ENCODE results near the gene ITGB3.
A peak's percentile ranks its signal among the peaks of the same experiment; 100 is the strongest.

ITGB3 gene

DNA sequence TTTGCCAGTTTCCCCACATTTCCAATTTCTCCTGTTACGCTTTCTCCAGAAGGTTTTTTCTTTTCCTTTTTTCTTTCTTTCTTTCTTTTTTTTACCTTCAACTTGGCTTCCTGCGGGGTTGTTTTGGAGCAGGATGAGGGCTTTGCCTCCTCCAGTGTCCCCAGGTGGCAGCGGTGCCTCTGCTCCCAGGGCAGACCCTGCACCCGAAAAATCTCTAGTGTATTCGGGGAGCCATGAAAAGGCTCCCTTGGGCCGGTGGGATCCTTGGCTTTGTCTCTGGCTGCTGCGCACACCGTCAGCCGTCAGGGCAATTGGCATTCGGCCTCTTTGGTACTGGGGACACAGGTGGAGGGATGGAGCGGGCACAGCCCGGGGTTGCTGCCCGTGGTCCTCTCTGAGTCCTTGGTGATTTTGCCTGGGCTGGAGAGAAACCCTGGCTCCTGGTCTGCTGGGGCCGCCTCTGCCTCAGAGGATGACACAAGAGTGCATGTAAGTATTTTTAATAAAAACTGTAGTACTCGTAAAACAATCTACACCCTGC lies 846 bp downstream of the ITGB3 start:
- H3K4me1 Mint-ChIP-seq: peaks cover 15% of the 10 kb centered on the region
- H3K27ac Mint-ChIP-seq: peak overlapping the region in 2 of 3 experiments; percentile 48 to 82
- no peaks in the 10 kb centered on the region for H3K36me3 Mint-ChIP-seq (ENCODE audit: low read depth)
- H3K9me3 Mint-ChIP-seq: peaks cover 4% of the 10 kb centered on the region
- H3K27me3 Mint-ChIP-seq (ENCODE audit: low read depth): peaks cover 69% of the 10 kb centered on the region
- TF ChIP-seq, protein P1, sequence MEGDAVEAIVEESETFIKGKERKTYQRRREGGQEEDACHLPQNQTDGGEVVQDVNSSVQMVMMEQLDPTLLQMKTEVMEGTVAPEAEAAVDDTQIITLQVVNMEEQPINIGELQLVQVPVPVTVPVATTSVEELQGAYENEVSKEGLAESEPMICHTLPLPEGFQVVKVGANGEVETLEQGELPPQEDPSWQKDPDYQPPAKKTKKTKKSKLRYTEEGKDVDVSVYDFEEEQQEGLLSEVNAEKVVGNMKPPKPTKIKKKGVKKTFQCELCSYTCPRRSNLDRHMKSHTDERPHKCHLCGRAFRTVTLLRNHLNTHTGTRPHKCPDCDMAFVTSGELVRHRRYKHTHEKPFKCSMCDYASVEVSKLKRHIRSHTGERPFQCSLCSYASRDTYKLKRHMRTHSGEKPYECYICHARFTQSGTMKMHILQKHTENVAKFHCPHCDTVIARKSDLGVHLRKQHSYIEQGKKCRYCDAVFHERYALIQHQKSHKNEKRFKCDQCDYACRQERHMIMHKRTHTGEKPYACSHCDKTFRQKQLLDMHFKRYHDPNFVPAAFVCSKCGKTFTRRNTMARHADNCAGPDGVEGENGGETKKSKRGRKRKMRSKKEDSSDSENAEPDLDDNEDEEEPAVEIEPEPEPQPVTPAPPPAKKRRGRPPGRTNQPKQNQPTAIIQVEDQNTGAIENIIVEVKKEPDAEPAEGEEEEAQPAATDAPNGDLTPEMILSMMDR (IDR thresholded peaks at IDR 0.05; ENCODE audit: unreplicated experiment in 3 of 3): no peak
- H3K4me3 Mint-ChIP-seq: peak overlapping the region; percentile 93 to 97 (median 94)

GRCh38 chr17:47257651-47258339 lies 4.2 kb downstream of the ITGB3 start:
- no peak overlapping the region for H3K4me3 Mint-ChIP-seq
- H3K36me3 Mint-ChIP-seq (ENCODE audit: low read depth): no peaks in the 10 kb centered on the region

GRCh38 chr17:47262586-47262985 lies 9.0 kb downstream of the ITGB3 start:
- Mint-ChIP-seq H3K27me3 (ENCODE audit: low read depth) (peaks cover 12% of the 10 kb centered on the region), H3K27ac (no peak overlapping the region), H3K9me3 (peaks cover 4% of the 10 kb centered on the region), H3K36me3 (ENCODE audit: low read depth) (no peaks in the 10 kb centered on the region), H3K4me1 (peaks cover 10% of the 10 kb centered on the region), H3K4me3 (no peak overlapping the region)
- TF ChIP-seq, protein P1 (IDR thresholded peaks at IDR 0.05; ENCODE audit: unreplicated experiment in 3 of 3): no peak

More at GRCh38 chr17:47257651-47258339, 4.2 kb downstream of the ITGB3 start:
- Mint-ChIP-seq H3K27me3 (ENCODE audit: low read depth) (peaks cover 50% of the 10 kb centered on the region), H3K9me3 (peaks cover 4% of the 10 kb centered on the region), H3K27ac (peak overlapping the region; percentile 32 to 71 (median 62)), H3K4me1 (peaks cover 15% of the 10 kb centered on the region)
- TF ChIP-seq, protein P1 (IDR thresholded peaks at IDR 0.05; ENCODE audit: unreplicated experiment in 3 of 3): no peak

DNA sequence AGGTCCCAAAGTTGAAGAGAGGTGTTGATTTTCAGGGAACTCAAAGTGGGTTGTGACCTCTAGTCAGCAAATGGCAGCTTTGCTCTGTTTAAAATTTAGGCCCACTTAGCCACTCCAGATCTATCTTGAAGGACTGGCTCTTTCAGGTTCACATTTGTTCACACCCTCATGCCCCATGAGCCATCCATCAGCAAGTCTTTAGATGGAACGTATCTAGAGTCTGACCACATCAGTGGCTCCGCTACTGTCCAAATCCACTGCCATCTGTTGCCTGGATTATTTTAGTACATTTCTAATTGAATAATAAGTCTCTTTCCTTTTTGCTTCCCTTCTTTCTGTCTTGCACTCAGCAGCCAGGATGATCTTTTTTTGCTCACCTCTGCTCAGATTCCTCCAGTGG lies 10.5 kb downstream of the ITGB3 start:
- H3K4me1 Mint-ChIP-seq: peaks cover 11% of the 10 kb centered on the region
- no peaks in the 10 kb centered on the region for H3K9me3 Mint-ChIP-seq
- H3K27me3 Mint-ChIP-seq (ENCODE audit: low read depth): peaks cover 7% of the 10 kb centered on the region
- no peak overlapping the region for H3K27ac Mint-ChIP-seq
- TF ChIP-seq, protein P1 (IDR thresholded peaks at IDR 0.05; ENCODE audit: unreplicated experiment in 3 of 3): no peak
- no peak overlapping the region for H3K4me3 Mint-ChIP-seq
- H3K36me3 Mint-ChIP-seq (ENCODE audit: low read depth): peaks cover under 1% of the 10 kb centered on the region

DNA sequence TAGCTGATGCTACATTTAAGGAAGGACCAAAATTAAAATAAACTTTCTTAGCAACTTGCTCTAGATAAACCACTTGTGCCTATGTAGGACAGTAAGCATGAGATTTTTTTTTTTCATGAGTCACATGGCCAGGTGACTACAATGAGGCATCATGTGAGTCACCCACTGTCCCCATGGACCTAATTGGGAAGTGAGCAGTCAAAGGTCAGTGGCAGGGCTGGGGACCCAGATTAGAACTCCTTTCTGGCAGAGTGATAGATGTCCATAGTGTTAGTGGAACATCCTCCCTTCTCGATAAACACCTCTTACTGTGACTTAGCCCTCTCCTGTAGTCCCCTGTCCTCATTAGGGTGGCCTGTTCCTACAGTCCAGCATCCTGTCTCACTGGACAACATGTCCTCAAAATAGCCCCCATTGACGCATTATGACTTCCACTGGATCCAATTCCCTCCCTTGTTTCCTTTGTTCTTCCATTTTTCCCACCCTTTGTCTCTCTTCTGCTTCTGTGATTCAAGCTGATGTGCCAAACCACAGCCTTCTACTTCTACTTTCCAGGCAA lies 12.4 kb downstream of the ITGB3 start:
- Mint-ChIP-seq H3K4me1 (peaks cover 14% of the 10 kb centered on the region), H3K4me3 (no peak overlapping the region), H3K27me3 (ENCODE audit: low read depth) (peaks cover 4% of the 10 kb centered on the region), H3K27ac (no peak overlapping the region), H3K36me3 (ENCODE audit: low read depth) (peaks cover 3% of the 10 kb centered on the region), H3K9me3 (peaks cover 4% of the 10 kb centered on the region)
- TF ChIP-seq, protein P1 (IDR thresholded peaks at IDR 0.05; ENCODE audit: unreplicated experiment in 3 of 3): no peak
